GM12875 (cell line): ENCODE results near the gene MAPT.

Experiments used
- H3K4me3 ChIP-seq: one replicate; pipeline ENCODE4 v1.5.1; 2011; ENCODE audit warnings: low read depth, low read length, control low read depth
- TF ChIP-seq, protein P1 (sequence below): IDR thresholded peaks from 2 replicates; pipeline ENCODE4 v1.5.1; 2011; ENCODE audit warnings: low read depth, mild to moderate bottlenecking, control low read depth, inconsistent platforms, low read length, moderate library complexity, borderline replicate concordance; ENCODE audit not compliant: insufficient read depth

MAPT gene

GRCh38 chr17:45896803-45897693, 2.7 kb downstream of the MAPT start:
- TF ChIP-seq, protein P1, sequence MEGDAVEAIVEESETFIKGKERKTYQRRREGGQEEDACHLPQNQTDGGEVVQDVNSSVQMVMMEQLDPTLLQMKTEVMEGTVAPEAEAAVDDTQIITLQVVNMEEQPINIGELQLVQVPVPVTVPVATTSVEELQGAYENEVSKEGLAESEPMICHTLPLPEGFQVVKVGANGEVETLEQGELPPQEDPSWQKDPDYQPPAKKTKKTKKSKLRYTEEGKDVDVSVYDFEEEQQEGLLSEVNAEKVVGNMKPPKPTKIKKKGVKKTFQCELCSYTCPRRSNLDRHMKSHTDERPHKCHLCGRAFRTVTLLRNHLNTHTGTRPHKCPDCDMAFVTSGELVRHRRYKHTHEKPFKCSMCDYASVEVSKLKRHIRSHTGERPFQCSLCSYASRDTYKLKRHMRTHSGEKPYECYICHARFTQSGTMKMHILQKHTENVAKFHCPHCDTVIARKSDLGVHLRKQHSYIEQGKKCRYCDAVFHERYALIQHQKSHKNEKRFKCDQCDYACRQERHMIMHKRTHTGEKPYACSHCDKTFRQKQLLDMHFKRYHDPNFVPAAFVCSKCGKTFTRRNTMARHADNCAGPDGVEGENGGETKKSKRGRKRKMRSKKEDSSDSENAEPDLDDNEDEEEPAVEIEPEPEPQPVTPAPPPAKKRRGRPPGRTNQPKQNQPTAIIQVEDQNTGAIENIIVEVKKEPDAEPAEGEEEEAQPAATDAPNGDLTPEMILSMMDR: no peak
- H3K4me3 ChIP-seq: no peak overlapping the region

- TF ChIP-seq, protein P1: no peak
- H3K4me3 ChIP-seq: no peak overlapping the region
Measured at GRCh38 chr17:45900136-45900535, 5.8 kb downstream of the MAPT start.

DNA sequence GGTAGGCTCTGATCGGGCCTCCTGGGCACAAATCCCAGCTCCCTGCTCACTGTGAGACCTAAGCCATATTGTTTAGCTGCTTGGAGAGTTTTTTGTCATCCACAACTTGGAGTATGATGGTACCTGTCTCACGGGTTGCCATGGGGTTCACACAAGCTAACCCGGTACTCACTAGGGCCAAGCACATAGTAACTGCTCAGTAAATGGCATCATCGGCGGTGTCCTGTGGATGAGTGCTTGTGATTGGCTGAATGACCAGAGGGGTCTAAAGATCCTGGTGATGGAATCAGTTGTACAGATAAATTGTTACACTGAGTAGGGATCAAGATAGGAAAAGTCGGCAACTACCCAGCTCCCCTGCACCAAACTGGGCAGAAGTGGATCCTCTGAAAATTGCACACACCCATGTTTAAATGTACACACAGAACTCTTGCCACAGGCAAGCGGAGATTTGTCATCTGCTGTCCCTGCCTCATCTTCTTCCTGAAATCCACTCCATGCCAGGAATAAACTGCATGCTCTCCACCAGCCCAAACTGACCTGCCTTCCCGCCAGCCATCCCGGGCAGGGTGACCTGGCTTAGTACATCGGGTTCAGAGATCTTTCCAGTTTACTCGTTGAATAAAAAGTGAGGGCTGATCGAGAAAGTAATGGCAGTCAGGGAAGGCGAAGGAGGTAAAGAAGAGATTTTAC, 6.5 kb downstream of the MAPT start:
- H3K4me3 ChIP-seq: no peak overlapping the region

DNA sequence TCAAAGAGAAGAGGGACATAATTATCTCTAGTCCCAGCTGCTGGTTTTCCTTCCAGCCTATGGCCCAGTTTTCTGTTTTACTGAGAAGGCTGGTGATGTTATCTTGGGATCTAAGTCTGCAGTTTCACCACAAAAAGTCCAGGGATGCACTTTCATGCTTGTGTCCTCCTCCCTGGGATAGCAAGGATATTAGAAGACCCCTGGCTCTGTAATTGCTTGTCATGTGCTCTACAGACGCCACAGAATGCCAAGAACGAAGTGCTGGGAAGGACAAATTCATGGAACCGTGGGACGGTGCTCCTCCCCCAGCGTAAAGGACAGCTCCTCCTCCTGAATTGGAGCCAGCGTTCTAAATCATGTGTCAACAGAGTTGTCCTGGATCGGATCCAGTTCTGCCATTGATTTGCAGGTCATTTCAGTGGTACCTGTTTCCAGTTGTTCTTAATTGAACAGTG, 8.6 kb downstream of the MAPT start:
- no peak overlapping the region for H3K4me3 ChIP-seq
- TF ChIP-seq, protein P1: no peak

More for the DNA sequence above, 6.5 kb downstream of the MAPT start:
- TF ChIP-seq, protein P1: no peak

DNA sequence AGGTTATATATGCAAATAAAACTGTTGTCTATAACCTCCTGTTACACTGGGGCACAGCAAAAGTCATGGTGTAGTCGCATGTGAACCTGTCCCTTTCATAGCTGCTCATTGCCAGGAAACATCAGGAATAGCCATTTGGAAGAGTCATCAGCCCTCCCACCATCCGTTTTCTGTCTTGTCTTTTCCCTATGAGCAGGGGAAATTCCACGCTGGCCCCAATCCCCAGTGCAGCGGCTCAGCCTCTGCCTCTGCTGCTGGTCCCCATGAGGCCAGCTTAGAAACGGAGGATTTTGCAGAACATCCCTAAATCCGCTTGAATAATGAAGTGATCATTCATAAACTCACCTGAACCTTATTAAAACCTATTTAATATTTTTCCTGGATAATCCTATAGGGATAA, 10.5 kb downstream of the MAPT start:
- no peak overlapping the region for H3K4me3 ChIP-seq
- TF ChIP-seq, protein P1: no peak

- TF ChIP-seq, protein P1: no peak
- H3K4me3 ChIP-seq: no peak overlapping the region
Measured at GRCh38 chr17:45905814-45906213, 11.5 kb downstream of the MAPT start.
